Measurements from ENCODE around the gene EID3.
"Not testable (repeated sequence)": the region's sequence is repeated elsewhere in the genome, so short reads cannot be mapped to it uniquely, and the experiment has no call there.

EID3 gene

DNA sequence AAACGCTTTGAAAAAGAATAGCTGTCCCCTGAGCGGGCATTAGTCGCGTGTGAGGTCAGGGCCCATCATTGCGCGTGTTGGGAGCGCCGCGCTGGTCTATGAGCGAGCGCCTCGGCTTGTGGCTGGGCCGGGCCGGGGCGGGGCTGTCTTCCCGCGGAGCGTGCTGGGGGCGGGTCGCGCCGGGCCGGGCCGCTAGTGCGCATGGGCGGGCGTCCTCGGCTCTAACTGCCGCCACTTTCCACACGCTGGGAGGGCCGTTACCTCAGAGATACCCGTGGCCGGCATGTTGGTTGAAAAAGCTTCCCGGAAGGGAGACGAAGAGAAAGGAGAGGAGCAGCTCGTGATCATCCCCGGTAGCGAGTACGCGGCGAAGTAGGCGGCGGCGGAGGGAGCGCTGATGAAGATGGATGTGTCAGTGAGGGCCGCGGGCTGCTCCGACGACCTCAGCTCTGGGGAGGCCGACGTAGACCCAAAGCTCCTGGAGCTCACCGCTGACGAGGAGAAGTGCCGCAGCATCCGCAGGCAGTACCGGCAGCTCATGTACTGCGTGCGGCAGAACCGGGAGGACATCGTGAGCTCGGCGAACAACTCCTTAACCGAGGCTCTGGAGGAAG is at the start of gene EID3:
Gene EID3 (plus strand): TSS at position 202 of the 614 bp plus-strand sequence. CDS start 196 bp downstream, at position 398.
- DNase-seq = no peak

- DNase-seq = no peak
These were observed 45.5 kb upstream of the EID3 start for GRCh38 chr12:104257913-104258472.

DNA sequence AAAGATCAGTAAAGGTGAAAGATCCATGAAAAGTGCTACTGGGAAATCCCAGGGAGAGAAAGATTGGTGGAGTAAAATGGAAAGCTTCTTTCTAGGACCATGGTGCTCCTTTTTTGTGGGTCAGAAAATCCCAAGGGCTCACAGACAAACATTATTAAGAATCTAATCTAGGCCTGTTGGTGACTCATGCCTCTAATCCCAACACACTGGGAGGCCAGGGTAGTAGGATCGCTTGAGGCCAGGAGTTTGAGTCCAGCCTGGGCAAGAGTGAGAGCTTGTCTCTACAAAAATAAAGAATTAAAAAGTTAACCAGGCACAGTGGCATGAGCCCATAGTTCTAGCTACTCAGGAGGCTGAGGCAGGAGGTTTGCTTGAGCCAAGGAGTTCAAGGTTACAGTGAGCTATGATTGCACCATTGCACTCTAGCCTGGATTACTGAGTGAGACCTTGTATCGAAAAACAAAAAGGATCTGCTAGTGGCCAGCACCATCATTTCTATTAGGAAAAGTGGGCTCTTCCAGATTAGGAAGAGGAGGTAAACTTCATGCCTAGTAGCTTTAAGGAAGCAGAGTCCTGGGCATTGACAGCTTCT is 45.0 kb upstream of the EID3 start:
- DNase-seq = no peak

DNA sequence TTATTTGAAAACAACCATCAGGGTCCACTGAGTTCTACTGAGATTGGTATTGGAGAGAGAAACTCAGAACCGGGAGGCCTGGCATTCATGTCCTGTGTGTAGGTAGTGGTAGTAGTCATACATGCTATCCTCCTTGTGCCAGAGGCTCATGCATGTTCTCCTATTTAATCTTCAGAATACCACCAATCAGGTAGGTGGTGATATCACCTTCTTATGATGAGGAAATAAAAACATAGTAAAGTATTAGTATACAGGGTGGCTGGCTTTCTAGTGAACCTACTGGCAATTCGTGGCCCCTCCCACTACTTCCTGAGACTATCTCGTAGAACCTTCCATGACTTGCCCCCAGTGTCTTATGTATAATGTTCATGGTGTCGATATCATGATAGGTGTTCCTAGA is 40.5 kb upstream of the EID3 start:
- DNase-seq = no peak

DNA sequence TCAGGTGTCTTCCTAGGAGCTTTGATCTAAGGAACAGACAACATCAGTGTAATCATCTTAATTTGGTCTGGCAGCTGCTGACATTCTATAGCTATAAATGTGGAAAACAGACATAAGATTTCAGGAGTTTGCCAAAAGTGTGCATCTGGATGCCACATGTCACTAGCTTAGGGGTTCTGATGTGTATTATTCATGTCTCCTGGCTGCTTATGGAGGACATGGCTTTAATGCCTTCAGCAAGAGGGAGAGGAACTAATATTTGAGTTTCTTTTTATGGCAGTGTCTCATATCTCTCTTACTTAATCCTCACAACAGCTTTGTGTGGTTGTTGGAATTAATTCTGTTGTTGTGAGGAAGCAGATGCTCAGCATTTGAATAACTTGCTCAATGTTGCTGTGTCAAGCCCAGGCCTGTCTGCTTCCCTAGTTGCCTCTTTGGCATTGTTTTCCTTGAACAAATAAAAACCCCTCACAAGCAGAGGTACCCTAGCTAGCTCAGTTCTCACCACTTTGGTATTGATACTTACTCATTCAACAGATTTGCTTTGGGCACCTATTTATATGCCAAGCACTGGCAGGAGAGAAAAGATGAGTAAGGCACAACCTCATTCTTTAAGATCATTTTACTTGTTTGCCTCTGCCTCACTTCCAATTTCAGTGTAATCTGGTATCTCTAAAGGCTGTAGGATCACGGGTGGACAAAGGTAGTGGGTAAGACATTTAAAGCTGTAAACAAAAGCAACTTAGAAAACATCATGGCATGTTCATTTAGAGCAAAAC is 39.8 kb upstream of the EID3 start:
- DNase-seq = peak in 2 of 3 experiments; percentile 44 to 79

GRCh38 chr12:104265436-104265835 is 38.1 kb upstream of the EID3 start:
- not testable (repeated sequence) for DNase-seq

DNA sequence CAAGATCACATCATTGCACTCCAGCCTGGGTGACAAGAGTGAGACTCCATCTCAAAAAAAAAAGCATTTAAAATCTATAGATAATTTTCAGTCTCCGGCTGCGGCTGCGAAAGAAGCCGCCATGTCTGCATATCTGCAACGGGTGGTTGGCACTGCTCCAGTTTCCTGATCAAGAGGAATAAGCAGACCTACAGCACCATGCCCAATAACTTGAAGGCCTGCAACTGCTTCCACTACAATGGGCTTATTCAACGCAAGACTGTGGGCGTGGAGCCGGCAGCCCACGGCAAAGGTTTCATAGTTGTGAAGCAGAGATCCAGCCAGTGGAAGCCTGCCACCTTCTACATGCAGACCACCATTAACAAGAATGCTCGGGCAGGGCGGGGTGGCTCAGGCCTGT is 30.6 kb upstream of the EID3 start:
- DNase-seq = no peak

DNA sequence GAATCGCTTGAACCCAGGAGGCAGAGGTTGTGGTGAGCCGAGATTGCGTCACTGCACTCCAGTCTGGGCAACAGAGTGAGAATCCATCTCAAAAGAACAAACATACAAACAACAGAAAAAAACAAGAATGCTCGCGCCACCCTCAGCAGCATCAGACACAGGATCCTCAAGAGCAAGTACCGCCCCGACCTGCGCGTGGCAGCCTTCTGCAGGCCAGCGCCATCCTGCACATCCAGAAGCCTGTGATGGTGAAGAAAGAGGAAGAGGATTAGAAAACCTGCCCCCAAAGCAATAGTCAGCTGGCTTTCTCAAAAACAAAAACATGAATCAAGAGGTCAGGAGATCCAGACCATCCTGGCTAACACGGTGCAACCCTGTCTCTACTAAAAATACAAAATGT is 30.0 kb upstream of the EID3 start:
- DNase-seq = no peak

GRCh38 chr12:104274811-104275210 is 28.7 kb upstream of the EID3 start:
- no peak for DNase-seq

DNA sequence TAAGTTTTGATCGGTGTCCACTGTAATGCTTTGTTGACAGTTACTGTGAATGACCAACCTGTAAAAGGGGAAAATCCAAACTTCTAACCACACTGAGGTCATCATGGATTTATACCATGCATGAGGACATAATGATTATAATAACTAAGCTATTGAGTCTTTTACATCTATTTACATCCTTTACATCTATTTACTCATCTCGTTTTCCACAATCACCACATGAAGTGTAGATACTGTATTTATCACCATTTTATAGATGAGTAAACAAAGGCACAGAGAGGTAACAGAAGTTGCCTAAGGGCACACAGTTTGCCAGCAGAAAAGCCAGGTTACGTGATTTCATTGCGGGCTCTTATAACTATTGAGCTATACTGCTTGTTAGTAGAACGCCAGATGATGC is 27.9 kb upstream of the EID3 start:
- peak in 2 of 3 experiments; percentile 31 to 47 for DNase-seq

GRCh38 chr12:104276273-104277131 is 27.0 kb upstream of the EID3 start:
- peak; percentile 48 to 98 (median 85) for DNase-seq

GRCh38 chr12:104279164-104279563 is 24.4 kb upstream of the EID3 start:
- DNase-seq = no peak

DNA sequence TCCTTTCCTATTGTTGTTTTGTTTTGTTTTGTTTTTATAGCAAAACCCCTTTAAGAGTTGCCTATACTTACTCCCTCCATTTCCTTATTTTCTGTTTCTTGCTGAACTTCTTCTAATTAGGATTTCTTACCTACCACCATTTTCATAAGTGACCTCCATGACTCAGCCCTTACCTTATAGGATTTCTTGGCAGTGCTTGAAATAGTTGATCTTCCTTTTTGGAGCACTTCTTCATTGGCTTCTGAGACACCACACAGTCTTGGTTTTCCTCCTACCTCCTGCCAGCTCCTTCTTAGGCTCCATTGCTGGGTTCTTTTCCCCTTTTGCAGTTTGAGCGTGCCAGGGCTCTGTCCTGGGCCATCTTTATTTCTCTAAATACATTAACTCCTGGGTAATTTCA is 23.4 kb upstream of the EID3 start:
- no peak for DNase-seq

DNA sequence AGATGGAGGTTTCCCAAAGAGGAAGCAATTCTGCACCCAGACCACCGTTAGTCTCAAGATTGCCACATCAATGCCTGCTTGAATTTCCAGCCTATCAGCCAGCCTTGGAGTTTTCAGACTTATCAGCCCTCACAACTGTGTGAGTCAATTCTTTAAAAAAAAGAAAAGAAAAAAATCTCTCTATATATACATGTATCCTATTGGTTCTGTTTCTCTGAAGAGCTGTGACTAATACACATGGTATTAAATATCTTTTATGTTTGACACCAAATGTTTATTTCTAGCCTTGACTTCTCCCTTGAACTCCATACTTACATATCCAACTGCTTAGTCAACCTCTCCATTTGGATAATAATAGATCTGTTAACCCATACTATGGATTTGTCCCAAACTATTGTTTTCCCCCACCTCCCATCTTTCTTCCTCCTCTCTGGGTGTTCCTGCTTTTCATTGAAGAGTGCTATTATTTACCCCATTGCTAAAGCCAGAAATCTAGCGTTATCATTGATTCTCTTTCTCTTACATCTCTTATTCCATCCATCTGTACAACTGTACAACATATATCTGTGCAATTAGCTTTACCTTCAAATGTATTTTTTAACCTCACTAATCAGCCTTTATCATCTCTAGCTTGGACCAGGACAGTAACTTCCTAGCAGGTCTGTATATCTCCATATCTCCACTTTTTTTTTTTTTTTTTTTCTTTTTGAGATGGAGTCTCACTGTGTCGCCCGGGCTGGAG is 22.7 kb upstream of the EID3 start:
- no peak for DNase-seq

DNA sequence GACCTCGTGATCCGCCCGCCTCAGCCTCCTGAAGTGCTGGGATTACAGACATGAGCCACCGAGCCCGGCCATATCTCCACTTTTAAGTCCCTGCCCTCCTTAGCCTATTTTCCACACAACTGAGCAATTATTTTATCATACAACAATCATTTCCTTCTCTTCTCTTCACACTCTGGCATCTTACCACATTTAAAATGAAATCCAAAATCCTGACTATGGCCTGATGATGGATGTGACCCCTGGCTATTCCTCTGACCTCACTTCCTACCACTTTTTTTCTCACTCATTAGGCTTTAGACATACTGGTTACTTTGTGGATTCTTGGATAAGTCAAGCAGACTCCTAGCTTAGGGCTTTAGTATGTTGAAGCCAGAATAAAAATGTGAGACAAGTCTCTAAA is 21.9 kb upstream of the EID3 start:
- no peak for DNase-seq

GRCh38 chr12:104282109-104282508 is 21.4 kb upstream of the EID3 start:
- no peak for DNase-seq

GRCh38 chr12:104285740-104286515 is 17.6 kb upstream of the EID3 start:
- peak; percentile 44 to 72 (median 60) for DNase-seq

- peak; percentile 97 to 99 (median 98) for DNase-seq
These were observed 16.7 kb upstream of the EID3 start for GRCh38 chr12:104286516-104287482.

DNA sequence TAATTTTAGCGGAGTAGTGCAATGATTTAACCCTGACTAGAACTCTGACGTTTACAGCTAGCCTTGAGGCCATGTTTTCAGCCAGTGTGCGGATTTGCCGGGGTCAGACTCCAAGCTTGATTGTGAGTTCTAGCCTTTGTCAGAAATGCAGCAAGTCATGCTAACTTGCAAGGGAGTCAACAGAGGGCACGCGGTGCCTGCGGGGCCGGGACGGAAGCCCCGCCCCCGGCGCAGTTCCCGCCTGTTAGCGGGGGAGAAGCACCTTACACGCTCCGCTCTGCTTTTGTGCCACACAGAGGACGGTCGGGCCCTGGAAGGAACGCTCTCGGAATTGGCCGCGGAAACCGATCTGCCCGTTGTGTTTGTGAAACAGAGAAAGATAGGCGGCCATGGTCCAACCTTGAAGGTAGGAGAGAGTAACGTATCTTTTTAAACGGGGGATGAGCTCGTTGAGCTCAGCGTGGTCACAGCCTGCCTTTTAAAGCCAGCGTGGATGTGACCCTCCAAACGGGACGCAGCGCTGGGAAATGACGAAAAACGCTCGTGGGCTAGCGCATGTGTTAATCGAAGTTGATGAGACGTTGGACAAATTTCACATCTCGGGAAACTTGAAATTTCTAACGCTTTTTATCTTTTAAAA is 14.8 kb upstream of the EID3 start:
- peak; percentile 95 to 97 (median 95) for DNase-seq

Measured in NCI-H1417 (cell line).